Panc1 (cell line): ENCODE results near the gene BICDL2. TPM values are rescaled to one million over a fixed set of nuclear protein-coding genes. Genes with fewer than 3 reads are reported as not detected.
A peak's percentile ranks its signal among the peaks of the same experiment; 100 is the strongest.

ENCODE experiments used
- ATAC-seq: fragments of 200-7000 bp; cut with Tn5 transposase; 2 replicates; pipeline ENCODE4 v1.9.1; 2020; ENCODE audit warnings: mild to moderate bottlenecking, moderate library complexity
- BruUV-seq: library from RNA; stranded (reverse); fragments of 400-500 nt; replicated peaks from 2 replicates; lab custom pipeline; 2021; lab: Mats Ljungman, UMichigan
- CTCF ChIA-PET: fragments of 300-600 bp; sonication (Branson Sonifier 250); formaldehyde crosslinking; loops from one replicate; lab custom pipeline; 2022; ENCODE audit warnings: antibody characterized with exemption; lab: Charles Lee
- POLR2A ChIA-PET: fragments of 300-600 bp; sonication (Branson Sonifier 250); formaldehyde crosslinking; loops from one replicate; lab custom pipeline; 2022; ENCODE audit warnings: antibody characterized with exemption; lab: Charles Lee
- DNase-seq: peaks from one replicate; pipeline ENCODE4 v3.0.0-alpha.2; 2010; ENCODE audit warnings: low read depth, low spot score
- H3K27ac ChIP-seq: 2 replicates; pipeline ENCODE4 v1.5.1; 2011; ENCODE audit warnings: mild to moderate bottlenecking, low read length, inconsistent platforms
- H3K27me3 ChIP-seq: fragments of 200-500 bp; sonication (Bioruptor generic); 2 replicates; pipeline ENCODE4 v1.6.0; 2014; ENCODE audit warnings: low read length, inconsistent platforms; ENCODE audit not compliant: control insufficient read depth, insufficient read depth
- H3K36me3 ChIP-seq: fragments of 200-500 bp; sonication (Bioruptor generic); 2 replicates; pipeline ENCODE4 v1.5.1; 2014; ENCODE audit warnings: inconsistent platforms, mild to moderate bottlenecking, low read length, moderate library complexity; ENCODE audit not compliant: control insufficient read depth, insufficient read depth
- H3K4me1 ChIP-seq: 2 replicates; pipeline ENCODE4 v1.5.1; 2011; ENCODE audit warnings: inconsistent platforms, mild to moderate bottlenecking, low read length, moderate library complexity; ENCODE audit not compliant: control insufficient read depth, insufficient read depth
- H3K4me3 ChIP-seq, 2 experiments: 2 replicates each; pipeline ENCODE4 v1.5.1; 2011 to 2012; ENCODE audit warnings: low read depth in 2 of 2, low read length in 2 of 2, mild to moderate bottlenecking in 2 of 2, inconsistent platforms in 1 of 2, moderate library complexity in 1 of 2
- H3K9me3 ChIP-seq: fragments of 200-500 bp; sonication (Bioruptor generic); 2 replicates; pipeline ENCODE4 v1.5.1; 2014; ENCODE audit warnings: low read depth, mild to moderate bottlenecking, inconsistent platforms, low read length, moderate library complexity; ENCODE audit not compliant: control insufficient read depth, insufficient read depth
- POLR2AphosphoS5 ChIP-seq: IDR thresholded peaks from 2 replicates; pipeline ENCODE4 v1.6.1; 2012; ENCODE audit warnings: mild to moderate bottlenecking, low read depth, low read length, moderate library complexity
- SIN3A ChIP-seq: IDR thresholded peaks from 2 replicates; pipeline ENCODE4 v1.6.1; 2012; ENCODE audit warnings: low read depth, mild to moderate bottlenecking, low read length, moderate library complexity, borderline replicate concordance; ENCODE audit not compliant: insufficient read depth
- TCF7L2 ChIP-seq: IDR thresholded peaks from 2 replicates; pipeline ENCODE4 v1.6.1; 2011; ENCODE audit warnings: mild to moderate bottlenecking, low read depth, low read length, inconsistent platforms
- in situ Hi-C: cut with HindIII; loops from 2 replicates; pipeline ENCODE4 v1.10.0; 2016; ENCODE audit warnings: low sequenced_read_pairs, low pct_unique_long_range_greater_than_20kb
- intact Hi-C: fragments of 100-400 bp; cut with micrococcal nuclease; formaldehyde crosslinking; loops from one replicate; pipeline ENCODE4 v1.10.0; 2022; ENCODE audit not compliant: unreplicated experiment
- total RNA-seq: library from RNA; stranded (reverse); gene quantifications from one replicate; pipeline ENCODE4 v1.2.1, GENCODE V29; 2021; ENCODE audit not compliant: unreplicated experiment
- TF ChIP-seq, protein P1 (sequence below), 2 experiments: IDR thresholded peaks; 2 replicates each; pipeline ENCODE4 v1.6.1; 2011 to 2012; ENCODE audit warnings: low read depth in 2 of 2, control low read depth in 1 of 2, low read length in 1 of 2, mild to moderate bottlenecking in 1 of 2, moderate library complexity in 1 of 2; ENCODE audit not compliant: insufficient read depth in 1 of 2
- TF ChIP-seq, protein P2 (sequence below): fragments of 450-650 bp; IDR thresholded peaks from 2 replicates; pipeline ENCODE4 v1.5.1; 2017; ENCODE audit warnings: mild to moderate bottlenecking

The BICDL2 gene
- total RNA-seq, 1 experiment from 2014 or later, result 0.21 TPM

DNA sequence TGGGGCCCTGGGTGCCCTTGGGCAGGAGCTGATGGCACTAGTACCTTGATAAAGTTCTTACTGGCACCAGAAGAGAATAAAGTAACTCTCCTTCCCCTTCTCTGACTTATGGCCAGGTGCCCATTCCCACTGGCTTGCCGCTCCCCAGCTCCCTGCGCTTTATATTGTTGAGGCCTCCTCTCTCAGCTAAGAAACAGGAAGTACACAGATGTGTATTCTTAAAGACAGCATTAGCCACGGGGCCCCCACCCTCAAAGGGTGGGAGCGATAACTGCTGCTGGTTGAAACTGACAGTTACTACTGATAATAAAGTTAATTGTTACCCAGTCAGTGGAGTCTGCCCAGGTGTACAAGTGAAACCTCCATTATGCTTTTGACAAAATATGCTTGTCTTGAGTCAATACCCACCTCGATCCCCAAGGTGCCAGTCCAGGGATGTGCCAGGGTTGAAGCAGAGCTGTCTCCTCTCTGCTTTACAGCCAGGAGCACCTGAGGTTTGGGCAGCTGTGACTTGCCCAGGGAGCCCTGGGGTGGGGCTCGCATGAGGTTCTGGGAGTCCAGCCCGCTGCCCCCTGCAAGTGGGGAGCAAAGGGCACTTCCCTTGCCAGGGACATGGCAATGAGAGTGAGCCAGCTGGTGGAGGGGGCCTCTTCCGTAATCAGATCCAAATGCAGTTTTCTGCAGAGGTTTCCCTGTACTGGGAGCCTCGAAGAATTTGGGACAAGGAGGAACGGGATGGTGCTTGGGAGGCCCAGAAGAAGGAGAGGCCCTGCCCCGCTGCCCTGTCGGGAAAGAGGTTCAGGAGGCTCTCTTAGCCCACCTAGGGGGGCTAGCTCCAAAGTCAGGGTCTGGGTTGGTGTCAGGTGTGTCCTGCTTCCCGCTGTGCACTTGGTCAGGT, 29.4 kb downstream of the BICDL2 start:
- DNase-seq, result no peak
- TF ChIP-seq, protein P1, sequence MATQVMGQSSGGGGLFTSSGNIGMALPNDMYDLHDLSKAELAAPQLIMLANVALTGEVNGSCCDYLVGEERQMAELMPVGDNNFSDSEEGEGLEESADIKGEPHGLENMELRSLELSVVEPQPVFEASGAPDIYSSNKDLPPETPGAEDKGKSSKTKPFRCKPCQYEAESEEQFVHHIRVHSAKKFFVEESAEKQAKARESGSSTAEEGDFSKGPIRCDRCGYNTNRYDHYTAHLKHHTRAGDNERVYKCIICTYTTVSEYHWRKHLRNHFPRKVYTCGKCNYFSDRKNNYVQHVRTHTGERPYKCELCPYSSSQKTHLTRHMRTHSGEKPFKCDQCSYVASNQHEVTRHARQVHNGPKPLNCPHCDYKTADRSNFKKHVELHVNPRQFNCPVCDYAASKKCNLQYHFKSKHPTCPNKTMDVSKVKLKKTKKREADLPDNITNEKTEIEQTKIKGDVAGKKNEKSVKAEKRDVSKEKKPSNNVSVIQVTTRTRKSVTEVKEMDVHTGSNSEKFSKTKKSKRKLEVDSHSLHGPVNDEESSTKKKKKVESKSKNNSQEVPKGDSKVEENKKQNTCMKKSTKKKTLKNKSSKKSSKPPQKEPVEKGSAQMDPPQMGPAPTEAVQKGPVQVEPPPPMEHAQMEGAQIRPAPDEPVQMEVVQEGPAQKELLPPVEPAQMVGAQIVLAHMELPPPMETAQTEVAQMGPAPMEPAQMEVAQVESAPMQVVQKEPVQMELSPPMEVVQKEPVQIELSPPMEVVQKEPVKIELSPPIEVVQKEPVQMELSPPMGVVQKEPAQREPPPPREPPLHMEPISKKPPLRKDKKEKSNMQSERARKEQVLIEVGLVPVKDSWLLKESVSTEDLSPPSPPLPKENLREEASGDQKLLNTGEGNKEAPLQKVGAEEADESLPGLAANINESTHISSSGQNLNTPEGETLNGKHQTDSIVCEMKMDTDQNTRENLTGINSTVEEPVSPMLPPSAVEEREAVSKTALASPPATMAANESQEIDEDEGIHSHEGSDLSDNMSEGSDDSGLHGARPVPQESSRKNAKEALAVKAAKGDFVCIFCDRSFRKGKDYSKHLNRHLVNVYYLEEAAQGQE (IDR thresholded peaks at IDR 0.05; ENCODE audit: insufficient read depth in 1 of 2, low read depth in 2 of 2, low read length in 1 of 2), result no peak
- TF ChIP-seq TCF7L2, result no peak
- TF ChIP-seq, protein P2, sequence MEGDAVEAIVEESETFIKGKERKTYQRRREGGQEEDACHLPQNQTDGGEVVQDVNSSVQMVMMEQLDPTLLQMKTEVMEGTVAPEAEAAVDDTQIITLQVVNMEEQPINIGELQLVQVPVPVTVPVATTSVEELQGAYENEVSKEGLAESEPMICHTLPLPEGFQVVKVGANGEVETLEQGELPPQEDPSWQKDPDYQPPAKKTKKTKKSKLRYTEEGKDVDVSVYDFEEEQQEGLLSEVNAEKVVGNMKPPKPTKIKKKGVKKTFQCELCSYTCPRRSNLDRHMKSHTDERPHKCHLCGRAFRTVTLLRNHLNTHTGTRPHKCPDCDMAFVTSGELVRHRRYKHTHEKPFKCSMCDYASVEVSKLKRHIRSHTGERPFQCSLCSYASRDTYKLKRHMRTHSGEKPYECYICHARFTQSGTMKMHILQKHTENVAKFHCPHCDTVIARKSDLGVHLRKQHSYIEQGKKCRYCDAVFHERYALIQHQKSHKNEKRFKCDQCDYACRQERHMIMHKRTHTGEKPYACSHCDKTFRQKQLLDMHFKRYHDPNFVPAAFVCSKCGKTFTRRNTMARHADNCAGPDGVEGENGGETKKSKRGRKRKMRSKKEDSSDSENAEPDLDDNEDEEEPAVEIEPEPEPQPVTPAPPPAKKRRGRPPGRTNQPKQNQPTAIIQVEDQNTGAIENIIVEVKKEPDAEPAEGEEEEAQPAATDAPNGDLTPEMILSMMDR, result no peak
- no peak for TF ChIP-seq SIN3A
- no peak for TF ChIP-seq POLR2AphosphoS5
- no peak overlapping the region for H3K4me3 ChIP-seq
- peaks cover 32% of the 10 kb centered on the region for H3K4me1 ChIP-seq
- no TSS peak for BruUV-seq
- H3K9me3 ChIP-seq, result no peaks in the 10 kb centered on the region
- no peak for ATAC-seq
- CTCF ChIA-PET, result interaction anchor here (0.5 to 0.9 kb wide), 3 partner anchors 13 to 266 kb away, joined by 3 to 7 read pairs (median 3); partner anchors contain the start of gene TNFRSF12A
- intact Hi-C loops, result no loop called here
- POLR2A ChIA-PET, result interaction anchor here (0.6 kb wide), 1 partner anchor 20 kb away, joined by 10 read pairs; no protein-coding TSS in a partner anchor
- in situ Hi-C loops, result no loop called here
- 0 out of 2 replicates have a peak overlapping the region, but pooled peaks have one; percentile 44 for H3K27ac ChIP-seq
- H3K36me3 ChIP-seq, result no peaks in the 10 kb centered on the region
- H3K27me3 ChIP-seq, result no peaks in the 10 kb centered on the region

DNA sequence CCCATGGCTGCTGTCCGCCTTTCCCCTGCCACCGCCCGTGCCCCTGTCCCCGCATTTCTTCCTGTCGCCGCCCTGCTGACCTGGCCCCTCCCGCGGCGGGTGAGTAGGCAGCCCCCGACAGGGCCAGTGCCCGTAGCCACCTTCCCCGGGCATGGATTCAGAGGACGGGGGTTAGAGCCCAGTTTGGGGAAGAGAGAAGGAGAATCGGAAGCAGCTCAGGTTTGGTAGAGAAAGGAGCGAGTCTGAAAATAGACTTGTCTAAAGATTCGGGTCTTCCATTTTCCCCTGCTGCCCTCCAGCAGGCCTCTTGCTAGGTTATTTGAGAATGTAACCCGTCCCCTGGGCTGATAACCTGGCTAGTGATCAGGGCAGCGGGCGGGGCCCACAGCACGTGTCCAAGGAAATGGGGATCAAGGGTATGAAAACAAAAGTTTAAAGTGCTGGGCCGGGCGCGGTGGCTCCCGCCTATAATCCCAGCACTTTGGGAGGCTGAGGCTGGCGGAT, 31.9 kb downstream of the BICDL2 start:
- ATAC-seq (peak; percentile 46), DNase-seq (no peak)
- in situ Hi-C loops, result no loop called here
- H3K9me3 ChIP-seq, result no peaks in the 10 kb centered on the region
- H3K27ac ChIP-seq, result peak overlapping the region; percentile 91
- H3K4me1 ChIP-seq, result peaks cover 29% of the 10 kb centered on the region
- intact Hi-C loops, result no loop called here
- TF ChIP-seq SIN3A (no peak), POLR2AphosphoS5 (peak; percentile 42; the same call in 1 of the 2 replicates)
- no peaks in the 10 kb centered on the region for H3K36me3 ChIP-seq
- POLR2A ChIA-PET, result interaction anchor here (0.6 kb wide), 2 partner anchors 20 to 29 kb away, joined by 3 to 4 read pairs; no protein-coding TSS in a partner anchor
- no peaks in the 10 kb centered on the region for H3K27me3 ChIP-seq
- CTCF ChIA-PET, result interaction anchor here (0.6 kb wide), 1 partner anchor 27 kb away, joined by 3 read pairs; no protein-coding TSS in a partner anchor
- no TSS peak for BruUV-seq
- H3K4me3 ChIP-seq, result peak overlapping the region; percentile 64 to 87
